Activated CD8-positive, alpha-beta memory T cell treated with anti-CD3 and anti-CD28 coated beads for 48 hours (primary cell): ENCODE measurements around the gene VASP.

Source experiments
- DNase-seq, 3 experiments: peaks; one replicate each; pipeline ENCODE4 v3.0.0-alpha.2; 2020; ENCODE audit warnings: low read depth in 2 of 3, low spot score in 2 of 3

The VASP gene

DNA sequence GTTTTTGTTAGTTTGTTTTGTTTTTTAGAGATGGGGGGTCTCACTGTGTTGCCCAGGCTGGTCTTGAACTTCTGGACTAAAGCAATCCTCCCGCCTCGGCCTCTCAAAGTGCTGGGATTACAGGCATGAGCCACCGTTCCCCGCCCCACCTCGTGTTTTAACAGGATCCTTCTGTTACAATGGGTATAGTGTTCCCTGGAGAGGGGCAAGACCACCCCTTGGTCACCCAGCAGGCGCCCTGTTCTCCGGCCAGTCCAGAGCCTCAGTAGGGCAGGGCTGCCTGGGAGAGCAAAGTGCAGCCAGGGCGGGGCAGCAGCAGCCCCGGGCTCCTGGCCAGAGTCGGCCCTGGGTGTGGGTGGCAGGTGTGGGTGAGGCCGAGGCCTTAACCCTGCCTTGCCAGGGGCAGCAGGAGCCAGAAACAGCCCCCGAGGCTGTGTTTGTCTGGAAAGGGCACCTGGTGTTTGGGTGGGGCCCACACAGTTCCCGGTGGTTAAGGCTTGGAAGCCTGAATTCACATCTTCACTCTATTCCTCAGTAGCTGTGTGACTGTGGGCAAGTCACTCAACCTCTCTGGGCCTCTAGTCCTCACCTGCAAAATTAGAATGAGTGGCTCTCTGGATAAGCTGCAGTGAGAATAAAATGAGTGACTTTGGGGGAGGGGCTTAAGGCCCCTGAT, 7.2 kb downstream of the VASP start:
- DNase-seq, result no peak

GRCh38 chr19:45515081-45515624, 7.9 kb downstream of the VASP start:
- DNase-seq, result no peak

DNA sequence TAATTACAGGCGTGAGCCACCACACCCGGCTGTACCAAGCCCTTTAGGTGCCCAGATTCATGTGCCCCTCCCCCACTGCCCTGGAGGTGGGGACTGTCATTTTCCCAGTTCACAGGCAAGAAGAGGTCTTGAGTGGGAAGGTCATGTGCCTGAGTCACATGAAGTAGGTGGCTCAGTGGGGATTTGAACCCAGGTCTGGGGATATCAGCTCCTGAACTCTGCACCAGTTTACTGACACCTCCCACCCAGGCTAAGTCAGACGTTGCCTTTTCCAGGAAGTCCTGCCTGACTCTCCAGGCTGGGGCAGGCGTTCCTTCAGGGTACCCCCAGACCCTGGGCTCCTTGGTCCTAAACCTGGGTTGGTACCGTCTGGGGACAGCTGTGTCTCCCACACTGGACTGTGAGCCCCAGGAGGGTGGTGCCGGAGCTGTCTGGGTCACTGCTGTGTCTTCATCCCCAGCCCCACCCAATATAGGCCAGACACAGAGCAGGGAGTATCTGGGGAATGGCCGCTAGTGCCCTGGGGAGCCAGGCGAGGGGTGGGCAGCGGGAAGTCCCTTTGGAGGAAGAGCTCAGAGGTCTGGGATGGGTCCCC, 8.6 kb downstream of the VASP start:
- no peak for DNase-seq

- DNase-seq, result no peak
Measured at GRCh38 chr19:45517238-45517637, 10.0 kb downstream of the VASP start.

DNA sequence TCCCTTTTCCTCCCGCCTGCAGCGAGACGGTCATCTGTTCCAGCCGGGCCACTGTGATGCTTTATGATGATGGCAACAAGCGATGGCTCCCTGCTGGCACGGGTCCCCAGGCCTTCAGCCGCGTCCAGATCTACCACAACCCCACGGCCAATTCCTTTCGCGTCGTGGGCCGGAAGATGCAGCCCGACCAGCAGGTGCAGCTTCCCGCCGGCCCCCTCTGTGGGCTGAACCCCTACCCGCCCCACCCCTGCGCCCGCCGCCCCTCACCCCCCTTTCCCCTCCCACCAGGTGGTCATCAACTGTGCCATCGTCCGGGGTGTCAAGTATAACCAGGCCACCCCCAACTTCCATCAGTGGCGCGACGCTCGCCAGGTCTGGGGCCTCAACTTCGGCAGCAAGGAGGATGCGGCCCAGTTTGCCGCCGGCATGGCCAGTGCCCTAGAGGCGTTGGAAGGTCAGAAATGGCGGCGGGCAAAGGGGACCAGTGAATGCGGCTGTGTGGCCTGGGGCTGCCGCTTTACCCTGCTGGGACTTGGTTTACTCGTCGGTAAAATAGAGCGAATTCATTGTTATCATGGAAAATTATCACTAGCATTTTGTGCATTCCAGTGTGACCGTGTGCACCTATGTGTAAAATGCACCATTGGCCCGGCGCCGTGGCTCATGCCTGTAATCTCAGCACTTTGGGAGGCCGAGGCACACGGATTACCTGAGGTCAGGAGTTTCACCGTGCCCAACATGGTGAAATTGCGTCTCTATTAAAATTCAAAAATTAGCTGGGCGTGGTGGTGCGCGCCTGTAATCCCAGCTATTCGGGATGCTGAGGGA, 10.6 kb downstream of the VASP start:
- DNase-seq, result no peak

- no peak for DNase-seq
Measured at GRCh38 chr19:45518469-45518826, 11.2 kb downstream of the VASP start.

DNA sequence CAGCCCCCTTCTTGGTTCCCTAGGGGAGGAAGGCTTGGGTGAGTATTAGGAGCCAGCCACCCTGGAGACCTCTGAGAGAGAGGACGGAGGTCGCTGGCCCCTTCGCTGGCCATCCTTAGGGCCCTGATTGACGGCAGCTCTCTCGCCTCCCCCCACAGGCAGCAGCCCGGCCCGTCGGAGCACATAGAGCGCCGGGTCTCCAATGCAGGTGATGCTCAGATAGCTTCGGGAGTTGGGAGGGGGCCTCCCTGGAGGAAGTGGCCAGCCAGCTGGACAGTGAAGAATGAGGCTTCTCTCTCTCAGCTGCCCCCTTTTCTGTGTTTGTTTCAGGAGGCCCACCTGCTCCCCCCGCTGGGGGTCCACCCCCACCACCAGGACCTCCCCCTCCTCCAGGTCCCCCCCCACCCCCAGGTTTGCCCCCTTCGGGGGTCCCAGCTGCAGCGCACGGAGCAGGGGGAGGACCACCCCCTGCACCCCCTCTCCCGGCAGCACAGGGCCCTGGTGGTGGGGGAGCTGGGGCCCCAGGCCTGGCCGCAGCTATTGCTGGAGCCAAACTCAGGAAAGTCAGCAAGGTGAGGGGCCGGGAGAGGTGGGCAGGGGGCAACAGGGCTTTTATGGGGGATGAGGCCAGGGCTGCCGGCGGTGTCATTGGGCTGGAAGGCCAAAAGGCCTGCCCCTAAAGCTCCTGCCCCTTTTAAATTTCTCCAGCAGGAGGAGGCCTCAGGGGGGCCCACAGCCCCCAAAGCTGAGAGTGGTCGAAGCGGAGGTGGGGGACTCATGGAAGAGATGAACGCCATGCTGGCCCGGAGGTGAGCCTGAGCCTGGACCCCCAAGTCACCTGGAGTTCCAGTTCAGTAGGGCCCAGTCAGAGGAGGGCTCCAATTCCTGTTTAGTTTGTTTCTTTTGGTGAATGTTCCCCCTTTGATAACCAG, 15.0 kb downstream of the VASP start:
- no peak for DNase-seq

GRCh38 chr19:45523642-45524256, 16.5 kb downstream of the VASP start:
- peak in 2 of 3 experiments; percentile 45 to 48 for DNase-seq

DNA sequence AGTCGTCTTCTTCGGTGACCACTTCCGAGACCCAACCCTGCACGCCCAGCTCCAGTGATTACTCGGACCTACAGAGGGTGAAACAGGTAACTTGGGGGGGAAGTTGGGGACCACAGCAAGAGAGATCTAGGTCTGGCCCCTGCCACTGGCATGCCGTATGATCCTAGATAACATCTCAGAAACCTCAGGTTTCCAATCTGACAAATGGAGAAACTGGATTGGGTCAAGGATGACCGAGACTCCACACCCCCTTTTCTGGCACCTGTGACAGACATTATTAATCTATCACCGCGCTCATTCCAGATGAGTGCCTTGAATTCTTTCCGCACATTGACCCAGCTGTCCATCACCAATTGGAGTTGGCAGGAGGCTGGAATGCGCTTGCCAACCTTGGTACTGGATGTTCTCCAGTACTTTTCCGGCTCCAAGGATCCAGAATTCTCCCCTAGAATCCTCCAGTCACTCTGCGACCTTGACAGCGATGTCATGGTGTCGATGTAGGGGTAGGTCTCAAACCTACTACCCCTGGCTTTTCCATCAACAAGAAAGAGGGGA, 17.4 kb downstream of the VASP start:
- DNase-seq, result no peak

DNA sequence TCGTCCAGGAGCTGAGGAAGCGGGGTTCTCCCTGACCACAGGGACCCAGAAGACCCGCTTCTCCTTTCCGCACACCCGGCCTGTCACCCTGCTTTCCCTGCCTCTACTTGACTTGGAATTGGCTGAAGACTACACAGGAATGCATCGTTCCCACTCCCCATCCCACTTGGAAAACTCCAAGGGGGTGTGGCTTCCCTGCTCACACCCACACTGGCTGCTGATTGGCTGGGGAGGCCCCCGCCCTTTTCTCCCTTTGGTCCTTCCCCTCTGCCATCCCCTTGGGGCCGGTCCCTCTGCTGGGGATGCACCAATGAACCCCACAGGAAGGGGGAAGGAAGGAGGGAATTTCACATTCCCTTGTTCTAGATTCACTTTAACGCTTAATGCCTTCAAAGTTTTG, 18.9 kb downstream of the VASP start:
- no peak for DNase-seq

GRCh38 chr19:45526971-45527370, 19.7 kb downstream of the VASP start:
- no peak for DNase-seq

GRCh38 chr19:45527731-45528130, 20.5 kb downstream of the VASP start:
- no peak for DNase-seq

GRCh38 chr19:45528149-45528743, 21.0 kb downstream of the VASP start:
- DNase-seq, result no peak

DNA sequence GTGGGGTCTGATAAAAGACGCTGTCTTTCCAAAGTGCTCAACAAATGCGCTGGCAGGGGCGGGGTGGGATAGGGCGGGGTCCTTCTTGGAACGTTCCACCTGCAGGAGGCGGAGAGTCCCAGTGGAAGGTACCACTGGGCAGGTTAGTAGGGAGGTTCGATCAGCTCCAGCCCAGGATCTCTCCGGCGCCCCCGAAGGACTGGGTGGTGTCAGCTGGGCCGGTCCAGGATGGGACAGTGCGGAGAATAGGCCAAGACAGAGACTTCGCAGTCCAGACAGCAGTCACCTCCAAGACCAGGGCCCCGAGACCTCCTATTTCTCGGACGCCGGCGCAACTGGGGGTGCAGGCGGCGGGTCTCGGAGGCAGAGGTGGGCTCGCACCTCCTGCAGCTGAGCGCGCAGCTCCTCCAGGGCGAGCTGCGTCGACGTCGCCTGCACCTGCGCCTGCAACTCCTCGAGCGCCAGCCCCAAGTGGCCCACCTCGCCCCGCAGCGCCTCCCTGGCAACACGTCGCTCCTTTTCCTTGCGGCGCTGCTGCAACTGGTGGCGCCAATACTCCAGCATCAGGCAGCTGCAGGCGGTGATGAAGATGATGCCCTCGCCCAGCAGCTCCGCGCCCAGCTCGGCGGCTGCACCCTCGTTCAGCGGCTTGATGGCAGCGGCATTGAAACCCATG, 21.6 kb downstream of the VASP start:
- DNase-seq, result no peak

- no peak for DNase-seq
Measured at GRCh38 chr19:45529420-45529785, 22.1 kb downstream of the VASP start.

DNA sequence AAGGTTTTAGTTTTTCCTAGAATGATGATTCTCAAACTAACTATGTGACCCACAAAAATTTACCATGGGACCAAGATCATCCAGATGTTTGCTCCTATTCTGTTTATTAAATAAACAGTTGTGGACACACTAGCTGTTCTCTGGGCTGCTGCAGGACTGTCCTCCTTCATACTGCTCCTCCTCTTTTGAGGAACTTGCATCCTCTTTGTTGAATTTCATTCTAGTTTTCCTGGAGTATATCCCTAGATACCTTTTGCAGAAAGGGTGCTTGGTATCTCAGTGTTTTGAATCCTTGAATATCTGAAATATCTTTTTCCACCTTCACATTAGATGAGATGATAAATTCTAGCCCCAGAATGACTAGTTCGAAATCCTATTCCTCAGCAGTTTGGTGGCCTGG, 24.1 kb downstream of the VASP start:
- DNase-seq, result no peak

DNA sequence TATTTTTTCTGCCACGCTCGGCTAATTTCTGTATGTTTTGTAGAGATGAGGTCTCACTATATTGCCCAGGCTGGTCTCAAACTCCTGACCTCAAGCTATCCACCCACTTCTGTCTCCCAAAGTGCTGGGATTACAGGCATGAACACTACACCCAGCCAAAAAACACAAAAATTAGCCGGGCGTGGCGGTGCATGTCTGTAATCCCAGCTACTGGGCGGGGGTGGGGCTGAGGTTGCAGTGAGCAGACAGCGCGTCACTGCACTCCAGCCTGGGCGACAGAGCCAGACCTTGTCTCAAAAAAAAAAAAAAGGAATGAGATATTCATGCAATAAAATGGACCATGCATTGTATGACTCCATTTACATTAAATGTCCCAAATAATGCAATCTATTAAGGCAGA, 32.2 kb downstream of the VASP start:
- no peak for DNase-seq

- DNase-seq, result no peak
Measured at GRCh38 chr19:45542234-45542668, 35.0 kb downstream of the VASP start.

GRCh38 chr19:45547211-45547770, 40.0 kb downstream of the VASP start:
- DNase-seq, result no peak
